Measurements from ENCODE around the gene KRT78.

Gene KRT78

GRCh38 chr12:52832451-52832850 is 16.3 kb downstream of the KRT78 start:
- Histone ChIP-seq H3K4me3 (ENCODE audit: low read length) (no peak overlapping the region), H3K4me1 (ENCODE audit: control insufficient read depth, insufficient read depth, low read length) (no peaks in the 10 kb centered on the region), H3K9me3 (ENCODE audit: control insufficient read depth, insufficient read depth, low read length) (no peaks in the 10 kb centered on the region), H3K27me3 (ENCODE audit: control insufficient read depth, insufficient read depth, low read length) (no peaks in the 10 kb centered on the region), H3K36me3 (ENCODE audit: control insufficient read depth, insufficient read depth, low read length) (no peaks in the 10 kb centered on the region), H3K27ac (ENCODE audit: low read length) (no peak overlapping the region)
- WGBS (ENCODE audit: insufficient coverage, insufficient read length) = no CpG with 5 or more reads among the region's 3 CpGs
- no peak for DNase-seq (ENCODE audit: low read depth, low spot score)

- no peak for DNase-seq (ENCODE audit: low read depth, low spot score)
- H3K4me1 ChIP-seq (ENCODE audit: control insufficient read depth, insufficient read depth, low read length) = no peaks in the 10 kb centered on the region
These were observed 17.5 kb downstream of the KRT78 start for GRCh38 chr12:52831251-52831650.

GRCh38 chr12:52829986-52830770 is 18.6 kb downstream of the KRT78 start:
- no CpG with 5 or more reads among the region's 8 CpGs for WGBS (ENCODE audit: insufficient coverage, insufficient read length)
- no peak for DNase-seq (ENCODE audit: low read depth, low spot score)
- Histone ChIP-seq H3K36me3 (ENCODE audit: control insufficient read depth, insufficient read depth, low read length) (no peaks in the 10 kb centered on the region), H3K4me1 (ENCODE audit: control insufficient read depth, insufficient read depth, low read length) (no peaks in the 10 kb centered on the region), H3K27me3 (ENCODE audit: control insufficient read depth, insufficient read depth, low read length) (no peaks in the 10 kb centered on the region), H3K4me3 (ENCODE audit: low read length) (no peak overlapping the region), H3K9me3 (ENCODE audit: control insufficient read depth, insufficient read depth, low read length) (no peaks in the 10 kb centered on the region), H3K27ac (ENCODE audit: low read length) (no peak overlapping the region)

More at GRCh38 chr12:52831251-52831650, 17.5 kb downstream of the KRT78 start:
- H3K27me3 ChIP-seq (ENCODE audit: control insufficient read depth, insufficient read depth, low read length) = no peaks in the 10 kb centered on the region
- WGBS (ENCODE audit: insufficient coverage, insufficient read length) = no CpG with 5 or more reads among the region's 7 CpGs
- no peaks in the 10 kb centered on the region for H3K9me3 ChIP-seq (ENCODE audit: control insufficient read depth, insufficient read depth, low read length)
- no peak overlapping the region for H3K27ac ChIP-seq (ENCODE audit: low read length)
- no peaks in the 10 kb centered on the region for H3K36me3 ChIP-seq (ENCODE audit: control insufficient read depth, insufficient read depth, low read length)
- H3K4me3 ChIP-seq (ENCODE audit: low read length) = no peak overlapping the region

GRCh38 chr12:52828591-52829021 is 20.2 kb downstream of the KRT78 start:
- H3K4me3 ChIP-seq (ENCODE audit: low read length) = no peak overlapping the region
- no peaks in the 10 kb centered on the region for H3K9me3 ChIP-seq (ENCODE audit: control insufficient read depth, insufficient read depth, low read length)
- DNase-seq (ENCODE audit: low read depth, low spot score) = no peak
- H3K27ac ChIP-seq (ENCODE audit: low read length) = no peak overlapping the region
- no peaks in the 10 kb centered on the region for H3K27me3 ChIP-seq (ENCODE audit: control insufficient read depth, insufficient read depth, low read length)
- H3K4me1 ChIP-seq (ENCODE audit: control insufficient read depth, insufficient read depth, low read length) = no peaks in the 10 kb centered on the region
- no CpG with 5 or more reads among the region's 2 CpGs for WGBS (ENCODE audit: insufficient coverage, insufficient read length)
- H3K36me3 ChIP-seq (ENCODE audit: control insufficient read depth, insufficient read depth, low read length) = no peaks in the 10 kb centered on the region

DNA sequence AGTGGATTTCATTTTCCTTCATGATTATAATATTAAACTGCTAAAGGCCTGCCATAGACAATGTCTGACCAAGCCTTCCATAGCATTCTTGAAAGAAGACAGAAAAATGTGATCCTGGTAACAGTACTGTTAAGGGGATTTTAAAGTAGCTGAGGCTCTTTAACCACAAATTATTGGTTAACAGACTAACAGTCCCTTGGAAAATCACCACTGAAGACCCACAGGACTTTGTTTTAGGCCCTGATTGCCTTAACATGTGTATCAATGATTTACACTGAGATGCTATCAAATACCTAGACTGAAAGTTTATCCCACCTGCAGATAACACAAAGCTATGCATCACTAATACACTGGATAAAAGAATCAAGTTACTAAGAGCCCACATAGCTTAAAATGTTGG is 20.6 kb downstream of the KRT78 start:
- no peak overlapping the region for H3K27ac ChIP-seq (ENCODE audit: low read length)
- DNase-seq (ENCODE audit: low read depth, low spot score) = no peak
- H3K4me3 ChIP-seq (ENCODE audit: low read length) = no peak overlapping the region
- no peaks in the 10 kb centered on the region for H3K9me3 ChIP-seq (ENCODE audit: control insufficient read depth, insufficient read depth, low read length)
- H3K4me1 ChIP-seq (ENCODE audit: control insufficient read depth, insufficient read depth, low read length) = no peaks in the 10 kb centered on the region
- H3K27me3 ChIP-seq (ENCODE audit: control insufficient read depth, insufficient read depth, low read length) = no peaks in the 10 kb centered on the region
- no peaks in the 10 kb centered on the region for H3K36me3 ChIP-seq (ENCODE audit: control insufficient read depth, insufficient read depth, low read length)

GRCh38 chr12:52827499-52828090 is 21.2 kb downstream of the KRT78 start:
- no peaks in the 10 kb centered on the region for H3K27me3 ChIP-seq (ENCODE audit: control insufficient read depth, insufficient read depth, low read length)
- H3K9me3 ChIP-seq (ENCODE audit: control insufficient read depth, insufficient read depth, low read length) = no peaks in the 10 kb centered on the region
- H3K4me1 ChIP-seq (ENCODE audit: control insufficient read depth, insufficient read depth, low read length) = no peaks in the 10 kb centered on the region
- H3K4me3 ChIP-seq (ENCODE audit: low read length) = no peak overlapping the region
- no peak for DNase-seq (ENCODE audit: low read depth, low spot score)
- no peak overlapping the region for H3K27ac ChIP-seq (ENCODE audit: low read length)
- no CpG with 5 or more reads among the region's 6 CpGs for WGBS (ENCODE audit: insufficient coverage, insufficient read length)
- H3K36me3 ChIP-seq (ENCODE audit: control insufficient read depth, insufficient read depth, low read length) = no peaks in the 10 kb centered on the region

- Histone ChIP-seq H3K27me3 (ENCODE audit: control insufficient read depth, insufficient read depth, low read length) (no peaks in the 10 kb centered on the region), H3K4me3 (ENCODE audit: low read length) (no peak overlapping the region), H3K36me3 (ENCODE audit: control insufficient read depth, insufficient read depth, low read length) (no peaks in the 10 kb centered on the region), H3K9me3 (ENCODE audit: control insufficient read depth, insufficient read depth, low read length) (no peaks in the 10 kb centered on the region), H3K4me1 (ENCODE audit: control insufficient read depth, insufficient read depth, low read length) (no peaks in the 10 kb centered on the region), H3K27ac (ENCODE audit: low read length) (no peak overlapping the region)
- DNase-seq (ENCODE audit: low read depth, low spot score) = peak; percentile 16
- no CpG with 5 or more reads among the region's 11 CpGs for WGBS (ENCODE audit: insufficient coverage, insufficient read length)
These were observed 21.9 kb downstream of the KRT78 start for GRCh38 chr12:52826611-52827498.

DNA sequence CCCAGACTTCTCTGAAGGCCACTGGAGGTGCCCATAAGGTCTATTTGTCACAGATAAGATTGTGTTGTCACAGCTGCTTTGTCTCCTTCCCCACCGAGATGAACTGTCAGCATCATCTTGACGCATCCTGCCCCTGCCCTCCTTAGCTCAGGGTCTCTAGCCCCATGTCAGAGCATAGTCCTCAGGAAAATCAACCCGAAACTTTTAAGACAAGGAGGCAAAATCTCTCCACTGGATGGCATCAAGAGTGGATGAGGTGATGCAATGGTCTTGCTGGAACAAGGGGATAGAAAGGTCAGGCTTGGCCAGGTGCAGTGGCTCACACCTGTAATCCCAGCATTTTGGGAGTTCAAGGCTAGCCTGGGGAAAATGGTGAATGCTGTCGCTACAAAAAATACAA is 22.8 kb downstream of the KRT78 start:
- Histone ChIP-seq H3K27ac (ENCODE audit: low read length) (no peak overlapping the region), H3K4me1 (ENCODE audit: control insufficient read depth, insufficient read depth, low read length) (no peaks in the 10 kb centered on the region), H3K9me3 (ENCODE audit: control insufficient read depth, insufficient read depth, low read length) (no peaks in the 10 kb centered on the region), H3K36me3 (ENCODE audit: control insufficient read depth, insufficient read depth, low read length) (no peaks in the 10 kb centered on the region), H3K27me3 (ENCODE audit: control insufficient read depth, insufficient read depth, low read length) (no peaks in the 10 kb centered on the region), H3K4me3 (ENCODE audit: low read length) (no peak overlapping the region)
- whole genome bisulfite sequencing (ENCODE audit: insufficient coverage, insufficient read length) = no CpG with 5 or more reads among the region's 4 CpGs
- no peak for DNase-seq (ENCODE audit: low read depth, low spot score)

DNA sequence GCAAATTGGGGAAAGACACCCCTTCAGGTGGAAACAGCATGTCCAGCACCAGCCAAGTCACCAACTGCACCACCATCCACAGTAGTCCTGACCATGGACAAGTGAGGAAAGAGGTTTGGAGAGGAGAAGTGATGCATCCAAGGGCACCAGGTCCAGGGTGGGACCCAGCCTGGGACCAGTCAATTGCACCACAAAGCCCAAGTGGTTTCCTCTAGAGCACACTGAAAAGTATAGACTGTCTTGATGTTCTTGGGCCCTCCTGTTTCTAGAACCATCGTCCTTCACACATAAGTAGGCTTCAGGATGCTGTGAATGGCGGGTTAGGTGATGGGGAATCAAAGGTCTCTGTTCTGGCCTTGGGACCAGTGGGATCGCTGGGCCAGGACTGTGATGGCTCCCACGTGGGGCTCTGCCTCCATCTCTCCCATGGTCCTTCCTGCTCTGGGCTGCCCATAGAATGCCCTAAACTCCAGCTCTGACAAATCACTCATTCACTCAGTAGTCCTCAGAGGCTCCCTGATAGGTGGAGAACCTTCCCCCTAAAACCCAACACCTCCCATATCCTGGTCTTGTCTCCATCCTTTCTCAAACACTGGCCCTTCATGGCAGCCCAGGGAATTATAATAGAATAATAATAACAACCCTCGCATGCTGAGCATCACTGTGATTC is 23.9 kb downstream of the KRT78 start:
- H3K27ac ChIP-seq (ENCODE audit: low read length) = no peak overlapping the region
- no peaks in the 10 kb centered on the region for H3K9me3 ChIP-seq (ENCODE audit: control insufficient read depth, insufficient read depth, low read length)
- DNase-seq (ENCODE audit: low read depth, low spot score) = no peak
- no peaks in the 10 kb centered on the region for H3K4me1 ChIP-seq (ENCODE audit: control insufficient read depth, insufficient read depth, low read length)
- H3K4me3 ChIP-seq (ENCODE audit: low read length) = no peak overlapping the region
- H3K27me3 ChIP-seq (ENCODE audit: control insufficient read depth, insufficient read depth, low read length) = no peaks in the 10 kb centered on the region
- WGBS (ENCODE audit: insufficient coverage, insufficient read length) = no CpG with 5 or more reads among the region's 5 CpGs
- H3K36me3 ChIP-seq (ENCODE audit: control insufficient read depth, insufficient read depth, low read length) = no peaks in the 10 kb centered on the region

DNA sequence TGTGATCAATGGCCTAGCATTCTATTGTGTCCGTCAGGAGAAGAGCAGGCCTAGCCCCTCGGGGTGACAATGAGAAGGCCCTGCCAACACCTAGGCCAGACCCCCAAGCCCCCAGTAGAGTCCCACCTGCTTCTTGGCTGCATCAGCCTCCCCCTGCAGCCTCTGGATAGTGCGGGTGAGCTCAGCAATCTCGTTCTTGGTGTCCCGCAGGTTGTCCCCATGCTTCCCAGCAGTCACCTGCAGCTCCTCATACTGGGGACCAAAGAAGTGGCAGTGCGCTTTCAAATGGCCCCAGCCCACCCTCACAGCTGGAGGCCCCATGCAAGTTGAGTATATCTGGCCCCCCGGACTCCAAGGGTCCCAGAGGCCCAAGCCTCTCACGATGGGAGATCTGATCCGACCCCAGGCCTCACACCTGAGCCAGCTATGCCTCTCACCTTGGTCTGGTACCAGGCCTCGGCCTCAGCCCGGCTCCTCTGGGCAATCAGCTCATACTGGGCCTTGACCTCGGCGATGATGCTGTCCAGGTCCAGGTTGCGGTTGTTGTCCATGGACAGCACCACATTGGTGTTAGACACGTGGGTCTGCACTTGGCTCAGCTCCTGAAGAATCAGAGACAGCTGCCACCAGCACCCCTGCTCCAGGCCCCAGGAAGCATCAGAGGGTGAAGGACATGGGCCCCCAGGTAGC is 24.9 kb downstream of the KRT78 start:
- no peak overlapping the region for H3K4me3 ChIP-seq (ENCODE audit: low read length)
- no peaks in the 10 kb centered on the region for H3K36me3 ChIP-seq (ENCODE audit: control insufficient read depth, insufficient read depth, low read length)
- no CpG with 5 or more reads among the region's 15 CpGs for WGBS (ENCODE audit: insufficient coverage, insufficient read length)
- no peaks in the 10 kb centered on the region for H3K27me3 ChIP-seq (ENCODE audit: control insufficient read depth, insufficient read depth, low read length)
- DNase-seq (ENCODE audit: low read depth, low spot score) = no peak
- H3K9me3 ChIP-seq (ENCODE audit: control insufficient read depth, insufficient read depth, low read length) = no peaks in the 10 kb centered on the region
- no peak overlapping the region for H3K27ac ChIP-seq (ENCODE audit: low read length)
- no peaks in the 10 kb centered on the region for H3K4me1 ChIP-seq (ENCODE audit: control insufficient read depth, insufficient read depth, low read length)
